HepG2 (cell line): ENCODE measurements around the gene TFRC. TPM values are rescaled to one million over a fixed set of nuclear protein-coding genes. Genes with fewer than 3 reads are reported as not detected.

ENCODE experiments used
- ARNT ChIP-seq: fragments of 450-650 bp; IDR thresholded peaks from 2 replicates; pipeline ENCODE4 v1.6.1; 2017
- DNMT3B ChIP-seq: conservative IDR thresholded peaks from 2 replicates; pipeline ENCODE4 v1.6.1; 2016; ENCODE audit warnings: missing biosample characterization, control low read depth
- GATA4 ChIP-seq: sonication (generic); IDR thresholded peaks from 2 replicates; pipeline ENCODE4 v1.6.1; 2016; ENCODE audit warnings: antibody characterized with exemption, low read depth, borderline replicate concordance
- HNRNPK ChIP-seq: fragments of 200-400 bp; formaldehyde crosslinking; IDR thresholded peaks from 2 replicates; pipeline ENCODE4 v1.6.1; 2018; ENCODE audit warnings: low read length, low read depth, moderate library complexity, mild to moderate bottlenecking; ENCODE audit not compliant: poor library complexity, severe bottlenecking
- JUN ChIP-seq: sonication (generic); formaldehyde crosslinking; IDR thresholded peaks from 2 replicates; pipeline ENCODE4 v1.4.0; 2020; ENCODE audit warnings: mild to moderate bottlenecking, missing genetic modification reagents
- JUND ChIP-seq: sonication (generic); formaldehyde crosslinking; IDR thresholded peaks from 2 replicates; pipeline ENCODE4 v1.8.0; 2022; ENCODE audit warnings: mild to moderate bottlenecking, missing genetic modification reagents
- MIXL1 ChIP-seq: IDR thresholded peaks from 2 replicates; pipeline ENCODE4 v1.6.1; 2016
- RCOR2 ChIP-seq: IDR thresholded peaks from 2 replicates; pipeline ENCODE4 v1.6.1; 2016; ENCODE audit warnings: missing biosample characterization, missing genetic modification reagents
- TCF12 ChIP-seq, 2 experiments: fragments of 450-650 bp in 1 of 2; sonication (generic) in 1 of 2; formaldehyde crosslinking in 1 of 2; IDR thresholded peaks; 2 replicates each; pipeline versions ENCODE4 v1.6.1 to v1.8.0; 2017 to 2022; ENCODE audit warnings: antibody characterized with exemption in 1 of 2, mild to moderate bottlenecking in 1 of 2, missing genetic modification reagents in 1 of 2, moderate library complexity in 1 of 2
- ZNF143 ChIP-seq: sonication (generic); formaldehyde crosslinking; IDR thresholded peaks from 2 replicates; pipeline ENCODE4 v1.4.0; 2020; ENCODE audit warnings: missing genetic modification reagents
- ZNF644 ChIP-seq: IDR thresholded peaks from 2 replicates; pipeline ENCODE4 v1.6.1; 2016; ENCODE audit warnings: low read depth
- ZNF713 ChIP-seq: sonication (generic); formaldehyde crosslinking; IDR thresholded peaks from 2 replicates; pipeline ENCODE4 v1.4.0; 2020; ENCODE audit warnings: mild to moderate bottlenecking, missing genetic modification reagents
- ZNF782 ChIP-seq: sonication (generic); formaldehyde crosslinking; IDR thresholded peaks from 2 replicates; pipeline ENCODE4 v1.4.0; 2020; ENCODE audit warnings: missing genetic modification reagents, mild to moderate bottlenecking, borderline replicate concordance
- ZNF790 ChIP-seq: sonication (generic); formaldehyde crosslinking; IDR thresholded peaks from 2 replicates; pipeline ENCODE4 v1.8.0; 2022; ENCODE audit warnings: missing genetic modification reagents, mild to moderate bottlenecking, borderline replicate concordance
- ZNF850 ChIP-seq: sonication (generic); formaldehyde crosslinking; conservative IDR thresholded peaks from 2 replicates; pipeline ENCODE4 v1.9.0; 2021; ENCODE audit warnings: mild to moderate bottlenecking, missing genetic modification reagents
- polyA plus RNA-seq, 8 experiments: library from polyadenylated mRNA; depleted of rRNA in 3 of 8; stranded (reverse) in 7 of 8; unstranded in 1 of 8; fragments of >200 nt; fragmentation: Illumina TruSeq in 4 of 8; extraction: Trizol in 4 of 8; gene quantifications; 2 replicates each; pipeline versions ENCODE4 v1.2.1 to v1.2.3, GENCODE V29; 2011 to 2016; ENCODE audit warnings: low read depth in 4 of 8, missing spikeins in 1 of 8, mixed read lengths in 1 of 8; ENCODE audit not compliant: insufficient read depth in 1 of 8
- total RNA-seq, 5 experiments: library from RNA; depleted of rRNA; stranded (reverse); fragments of >200 nt; fragmentation: Illumina TruSeq; extraction: Trizol; gene quantifications; 2 replicates each; pipeline ENCODE4 v1.2.3, GENCODE V29; 2016; ENCODE audit warnings: low read depth in 1 of 5
- TF ChIP-seq, protein P1 (sequence below): sonication (generic); formaldehyde crosslinking; conservative IDR thresholded peaks from 2 replicates; pipeline ENCODE4 v1.8.1; 2023; ENCODE audit warnings: missing genetic modification reagents
- TF ChIP-seq, protein P2 (sequence below): sonication (generic); formaldehyde crosslinking; IDR thresholded peaks from 2 replicates; pipeline ENCODE4 v1.4.0; 2020; ENCODE audit warnings: missing genetic modification reagents
- TF ChIP-seq, protein P3 (sequence below): sonication (generic); formaldehyde crosslinking; IDR thresholded peaks from 2 replicates; pipeline ENCODE4 v1.4.0; 2020; ENCODE audit warnings: mild to moderate bottlenecking, missing genetic modification reagents
- TF ChIP-seq, protein P4 (sequence below): sonication (generic); formaldehyde crosslinking; conservative IDR thresholded peaks from 2 replicates; pipeline ENCODE4 v1.4.0; 2020; ENCODE audit warnings: missing genetic modification reagents
- TF ChIP-seq, protein P5 (sequence below): sonication (generic); formaldehyde crosslinking; IDR thresholded peaks from 2 replicates; pipeline ENCODE4 v1.9.0; 2021; ENCODE audit warnings: missing genetic modification reagents, borderline replicate concordance

TFRC gene
- total and polyA plus RNA-seq, 2 of the 13 experiments (the other 11 are each of a cell fraction or from before 2014, with no cell fraction given) = 188 to 274 TPM

DNA sequence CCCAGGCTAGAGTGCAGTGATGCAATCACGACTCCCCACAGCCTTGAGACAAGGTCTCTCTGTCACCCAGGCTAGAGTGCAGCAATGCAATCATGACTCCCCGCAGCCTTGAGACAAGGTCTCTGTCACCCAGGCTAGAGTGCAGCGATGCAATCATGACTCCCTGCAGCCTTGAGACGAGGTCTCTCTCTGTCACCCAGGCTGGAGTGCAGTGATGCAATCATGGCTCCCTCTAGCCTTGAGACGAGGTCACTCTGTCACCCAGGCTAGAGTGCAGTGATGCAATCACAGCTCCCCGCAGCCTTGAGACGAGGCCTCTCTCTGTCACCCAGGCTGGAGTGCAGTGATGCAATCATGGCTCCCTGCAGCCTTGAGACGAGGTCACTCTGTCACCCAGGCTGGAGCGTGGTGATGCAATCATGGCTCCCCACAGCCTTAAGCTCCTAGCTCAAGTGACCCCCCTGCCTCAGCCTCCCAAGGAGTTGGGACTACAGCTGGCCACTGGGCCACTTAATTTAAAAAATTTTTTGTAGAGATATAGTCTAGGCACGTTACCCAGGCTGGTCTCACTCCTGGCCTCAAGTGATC lies 26.1 kb downstream of the TFRC start (continued):
- TF ChIP-seq HNRNPK (no peak), JUN (CRISPR knock-in tag) (peak; percentile 76; the same call in 1 of the 2 replicates), MIXL1 (CRISPR knock-in tag) (peak; percentile 86), JUND (peak; percentile 97), ZNF143 (no peak), DNMT3B (CRISPR knock-in tag) (peak; percentile 88; the same call in 1 of the 2 replicates), RCOR2 (CRISPR knock-in tag) (peak; percentile 80), ZNF850 (CRISPR knock-in tag) (no peak), ZNF790 (no peak), GATA4 (0 out of 2 replicates have a peak, but pooled peaks have one; percentile 50), ZNF713 (no peak), ZNF644 (CRISPR knock-in tag) (peak; percentile 87), ZNF782 (CRISPR knock-in tag) (peak; percentile 72; the same call in 1 of the 2 replicates), TCF12 (IDR thresholded peaks at IDR 0.05) (no peak), TCF12 (CRISPR knock-in tag; IDR thresholded peaks at IDR 0.05) (peak; percentile 95), ARNT (no peak)
- TF ChIP-seq, protein P1, sequence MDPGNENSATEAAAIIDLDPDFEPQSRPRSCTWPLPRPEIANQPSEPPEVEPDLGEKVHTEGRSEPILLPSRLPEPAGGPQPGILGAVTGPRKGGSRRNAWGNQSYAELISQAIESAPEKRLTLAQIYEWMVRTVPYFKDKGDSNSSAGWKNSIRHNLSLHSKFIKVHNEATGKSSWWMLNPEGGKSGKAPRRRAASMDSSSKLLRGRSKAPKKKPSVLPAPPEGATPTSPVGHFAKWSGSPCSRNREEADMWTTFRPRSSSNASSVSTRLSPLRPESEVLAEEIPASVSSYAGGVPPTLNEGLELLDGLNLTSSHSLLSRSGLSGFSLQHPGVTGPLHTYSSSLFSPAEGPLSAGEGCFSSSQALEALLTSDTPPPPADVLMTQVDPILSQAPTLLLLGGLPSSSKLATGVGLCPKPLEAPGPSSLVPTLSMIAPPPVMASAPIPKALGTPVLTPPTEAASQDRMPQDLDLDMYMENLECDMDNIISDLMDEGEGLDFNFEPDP (CRISPR knock-in tag) = no peak
- TF ChIP-seq, protein P2, sequence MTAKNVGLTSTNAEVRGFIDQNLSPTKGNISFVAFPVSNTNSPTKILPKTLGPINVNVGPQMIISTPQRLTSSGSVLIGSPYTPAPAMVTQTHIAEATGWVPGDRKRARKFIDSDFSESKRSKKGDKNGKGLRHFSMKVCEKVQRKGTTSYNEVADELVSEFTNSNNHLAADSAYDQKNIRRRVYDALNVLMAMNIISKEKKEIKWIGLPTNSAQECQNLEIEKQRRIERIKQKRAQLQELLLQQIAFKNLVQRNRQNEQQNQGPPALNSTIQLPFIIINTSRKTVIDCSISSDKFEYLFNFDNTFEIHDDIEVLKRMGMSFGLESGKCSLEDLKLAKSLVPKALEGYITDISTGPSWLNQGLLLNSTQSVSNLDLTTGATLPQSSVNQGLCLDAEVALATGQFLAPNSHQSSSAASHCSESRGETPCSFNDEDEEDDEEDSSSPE (CRISPR knock-in tag) = peak; percentile 73
- TF ChIP-seq, protein P3, sequence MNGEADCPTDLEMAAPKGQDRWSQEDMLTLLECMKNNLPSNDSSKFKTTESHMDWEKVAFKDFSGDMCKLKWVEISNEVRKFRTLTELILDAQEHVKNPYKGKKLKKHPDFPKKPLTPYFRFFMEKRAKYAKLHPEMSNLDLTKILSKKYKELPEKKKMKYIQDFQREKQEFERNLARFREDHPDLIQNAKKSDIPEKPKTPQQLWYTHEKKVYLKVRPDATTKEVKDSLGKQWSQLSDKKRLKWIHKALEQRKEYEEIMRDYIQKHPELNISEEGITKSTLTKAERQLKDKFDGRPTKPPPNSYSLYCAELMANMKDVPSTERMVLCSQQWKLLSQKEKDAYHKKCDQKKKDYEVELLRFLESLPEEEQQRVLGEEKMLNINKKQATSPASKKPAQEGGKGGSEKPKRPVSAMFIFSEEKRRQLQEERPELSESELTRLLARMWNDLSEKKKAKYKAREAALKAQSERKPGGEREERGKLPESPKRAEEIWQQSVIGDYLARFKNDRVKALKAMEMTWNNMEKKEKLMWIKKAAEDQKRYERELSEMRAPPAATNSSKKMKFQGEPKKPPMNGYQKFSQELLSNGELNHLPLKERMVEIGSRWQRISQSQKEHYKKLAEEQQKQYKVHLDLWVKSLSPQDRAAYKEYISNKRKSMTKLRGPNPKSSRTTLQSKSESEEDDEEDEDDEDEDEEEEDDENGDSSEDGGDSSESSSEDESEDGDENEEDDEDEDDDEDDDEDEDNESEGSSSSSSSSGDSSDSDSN (CRISPR knock-in tag) = peak; percentile 79
- TF ChIP-seq, protein P4, sequence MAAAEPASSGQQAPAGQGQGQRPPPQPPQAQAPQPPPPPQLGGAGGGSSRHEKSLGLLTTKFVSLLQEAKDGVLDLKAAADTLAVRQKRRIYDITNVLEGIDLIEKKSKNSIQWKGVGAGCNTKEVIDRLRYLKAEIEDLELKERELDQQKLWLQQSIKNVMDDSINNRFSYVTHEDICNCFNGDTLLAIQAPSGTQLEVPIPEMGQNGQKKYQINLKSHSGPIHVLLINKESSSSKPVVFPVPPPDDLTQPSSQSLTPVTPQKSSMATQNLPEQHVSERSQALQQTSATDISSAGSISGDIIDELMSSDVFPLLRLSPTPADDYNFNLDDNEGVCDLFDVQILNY = no peak
- TF ChIP-seq, protein P5, sequence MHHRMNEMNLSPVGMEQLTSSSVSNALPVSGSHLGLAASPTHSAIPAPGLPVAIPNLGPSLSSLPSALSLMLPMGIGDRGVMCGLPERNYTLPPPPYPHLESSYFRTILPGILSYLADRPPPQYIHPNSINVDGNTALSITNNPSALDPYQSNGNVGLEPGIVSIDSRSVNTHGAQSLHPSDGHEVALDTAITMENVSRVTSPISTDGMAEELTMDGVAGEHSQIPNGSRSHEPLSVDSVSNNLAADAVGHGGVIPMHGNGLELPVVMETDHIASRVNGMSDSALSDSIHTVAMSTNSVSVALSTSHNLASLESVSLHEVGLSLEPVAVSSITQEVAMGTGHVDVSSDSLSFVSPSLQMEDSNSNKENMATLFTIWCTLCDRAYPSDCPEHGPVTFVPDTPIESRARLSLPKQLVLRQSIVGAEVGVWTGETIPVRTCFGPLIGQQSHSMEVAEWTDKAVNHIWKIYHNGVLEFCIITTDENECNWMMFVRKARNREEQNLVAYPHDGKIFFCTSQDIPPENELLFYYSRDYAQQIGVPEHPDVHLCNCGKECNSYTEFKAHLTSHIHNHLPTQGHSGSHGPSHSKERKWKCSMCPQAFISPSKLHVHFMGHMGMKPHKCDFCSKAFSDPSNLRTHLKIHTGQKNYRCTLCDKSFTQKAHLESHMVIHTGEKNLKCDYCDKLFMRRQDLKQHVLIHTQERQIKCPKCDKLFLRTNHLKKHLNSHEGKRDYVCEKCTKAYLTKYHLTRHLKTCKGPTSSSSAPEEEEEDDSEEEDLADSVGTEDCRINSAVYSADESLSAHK = 0 out of 2 replicates have a peak, but pooled peaks have one; percentile 48
